Astrocyte of the hippocampus (primary cell): ENCODE results near the gene TMEM119.
"Not testable (repeated sequence)": the region's sequence is repeated elsewhere in the genome, so short reads cannot be mapped to it uniquely, and the experiment has no call there.

Source experiments
- DNase-seq: peaks from one replicate; pipeline ENCODE4 v3.0.0; 2011; ENCODE audit warnings: low read depth, low spot score

TMEM119 gene

GRCh38 chr12:108635201-108635996 is 37.5 kb upstream of the TMEM119 start:
- DNase-seq, result peak; percentile 51

GRCh38 chr12:108634341-108634751 is 36.5 kb upstream of the TMEM119 start:
- DNase-seq, result no peak

GRCh38 chr12:108633534-108634248 is 35.8 kb upstream of the TMEM119 start, which contains the start of gene SELPLG:
Gene SELPLG (minus strand): TSS chr12:108633894. CDS start chr12:108624307, 9,587 bp downstream.
- no peak for DNase-seq

- no peak for DNase-seq
Measured at GRCh38 chr12:108633081-108633533, 35.2 kb upstream of the TMEM119 start.

GRCh38 chr12:108631261-108631660 is 33.4 kb upstream of the TMEM119 start:
- DNase-seq, result peak; percentile 1

GRCh38 chr12:108630481-108631207 is 32.8 kb upstream of the TMEM119 start:
- no peak for DNase-seq

- DNase-seq, result peak; percentile 84
Measured at GRCh38 chr12:108629824-108630476, 32.1 kb upstream of the TMEM119 start.

GRCh38 chr12:108629151-108629550 is 31.3 kb upstream of the TMEM119 start:
- DNase-seq, result no peak

- no peak for DNase-seq
Measured at GRCh38 chr12:108627134-108627920, 29.4 kb upstream of the TMEM119 start.

- no peak for DNase-seq
Measured at GRCh38 chr12:108625228-108625627, 27.3 kb upstream of the TMEM119 start.

- DNase-seq, result no peak
Measured at GRCh38 chr12:108623577-108623976, 25.7 kb upstream of the TMEM119 start.

- DNase-seq, result no peak
Measured at GRCh38 chr12:108622921-108623514, 25.1 kb upstream of the TMEM119 start.

GRCh38 chr12:108622421-108622820 is 24.5 kb upstream of the TMEM119 start:
- no peak for DNase-seq

GRCh38 chr12:108621161-108621560 is 23.3 kb upstream of the TMEM119 start:
- no peak for DNase-seq

- DNase-seq, result no peak
Measured at GRCh38 chr12:108620236-108620879, 22.5 kb upstream of the TMEM119 start.

GRCh38 chr12:108619369-108620160 is 21.7 kb upstream of the TMEM119 start:
- no peak for DNase-seq

- DNase-seq, result not testable (repeated sequence)
Measured at GRCh38 chr12:108618953-108619274, 21.0 kb upstream of the TMEM119 start.

- DNase-seq, result peak; percentile 93
Measured at GRCh38 chr12:108618079-108618952, 20.4 kb upstream of the TMEM119 start.
